ENCODE results near the gene PPP2R2B. TPM values are rescaled to one million over a fixed set of nuclear protein-coding genes. Genes with fewer than 3 reads are reported as not detected.

The PPP2R2B gene
- total and polyA plus RNA-seq, 2 donors (not counting 1 experiment from before 2014, with no cell fraction given) = 0.67 to 1.5 TPM

GRCh38 chr5:146902471-146902870, 23.9 kb upstream of the PPP2R2B start:
- Histone ChIP-seq H3K4me2 (ENCODE audit: extremely low read depth, insufficient read depth, low read length) (no peak overlapping the region), H3K36me3 (ENCODE audit: control insufficient read depth, insufficient read depth, low read length) (no peaks in the 10 kb centered on the region), H3K9ac (ENCODE audit: insufficient read depth, low read length) (no peak overlapping the region), H3K4me1 (ENCODE audit: control insufficient read depth, extremely low read depth, insufficient read depth, low read length) (no peaks in the 10 kb centered on the region), H4K20me1 (ENCODE audit: control insufficient read depth, extremely low read depth, insufficient read depth, low read length) (no peaks in the 10 kb centered on the region), H3K27me3 (ENCODE audit: control insufficient read depth, insufficient read depth, low read length) (no peaks in the 10 kb centered on the region), H3K9me3 (ENCODE audit: control insufficient read depth, insufficient read depth, low read depth, low read length) (no peaks in the 10 kb centered on the region), H2AFZ (ENCODE audit: low read length) (no peak overlapping the region), H3K79me2 (ENCODE audit: control insufficient read depth, insufficient read depth, low read length) (no peaks in the 10 kb centered on the region), H3K27ac (ENCODE audit: insufficient read depth, low read length) (no peak overlapping the region), H3K4me3 (replicated peaks in 1 of 4; ENCODE audit: control extremely low read depth in 1 of 4, insufficient read depth in 1 of 4, low read depth in 3 of 4, low read length in 4 of 4) (no peak overlapping the region)
- no peak for TF ChIP-seq EZH2 (IDR thresholded peaks at IDR 0.05; ENCODE audit: low read length, missing control alignments)
- no peak for TF ChIP-seq CTCF (conservative IDR thresholded peaks at IDR 0.05 in 1 of 2, IDR thresholded peaks at IDR 0.05 in 1 of 2; ENCODE audit: low read depth in 1 of 2, low read length in 2 of 2)
- DNase-seq (ENCODE audit: low read depth in 2 of 2) = no peak

- Histone ChIP-seq H3K9me3 (ENCODE audit: control insufficient read depth, insufficient read depth, low read depth, low read length) (no peaks in the 10 kb centered on the region), H3K4me3 (replicated peaks in 1 of 4; ENCODE audit: control extremely low read depth in 1 of 4, insufficient read depth in 1 of 4, low read depth in 3 of 4, low read length in 4 of 4) (no peak overlapping the region), H4K20me1 (ENCODE audit: control insufficient read depth, extremely low read depth, insufficient read depth, low read length) (no peaks in the 10 kb centered on the region), H3K79me2 (ENCODE audit: control insufficient read depth, insufficient read depth, low read length) (no peaks in the 10 kb centered on the region), H3K27ac (ENCODE audit: insufficient read depth, low read length) (no peak overlapping the region), H2AFZ (ENCODE audit: low read length) (no peak overlapping the region), H3K27me3 (ENCODE audit: control insufficient read depth, insufficient read depth, low read length) (no peaks in the 10 kb centered on the region), H3K36me3 (ENCODE audit: control insufficient read depth, insufficient read depth, low read length) (no peaks in the 10 kb centered on the region), H3K4me2 (ENCODE audit: extremely low read depth, insufficient read depth, low read length) (no peak overlapping the region), H3K4me1 (ENCODE audit: control insufficient read depth, extremely low read depth, insufficient read depth, low read length) (no peaks in the 10 kb centered on the region), H3K9ac (ENCODE audit: insufficient read depth, low read length) (no peak overlapping the region)
- TF ChIP-seq CTCF (conservative IDR thresholded peaks at IDR 0.05 in 1 of 2, IDR thresholded peaks at IDR 0.05 in 1 of 2; ENCODE audit: low read depth in 1 of 2, low read length in 2 of 2) (no peak), EZH2 (IDR thresholded peaks at IDR 0.05; ENCODE audit: low read length, missing control alignments) (no peak)
- no peak for DNase-seq (ENCODE audit: low read depth in 2 of 2)
Measured at GRCh38 chr5:146897061-146897460, 18.5 kb upstream of the PPP2R2B start.

GRCh38 chr5:146894753-146895521, 16.4 kb upstream of the PPP2R2B start:
- Histone ChIP-seq H3K27ac (ENCODE audit: insufficient read depth, low read length) (no peak overlapping the region), H3K4me3 (replicated peaks in 1 of 4; ENCODE audit: control extremely low read depth in 1 of 4, insufficient read depth in 1 of 4, low read depth in 3 of 4, low read length in 4 of 4) (no peak overlapping the region), H3K4me2 (ENCODE audit: extremely low read depth, insufficient read depth, low read length) (no peak overlapping the region), H4K20me1 (ENCODE audit: control insufficient read depth, extremely low read depth, insufficient read depth, low read length) (no peaks in the 10 kb centered on the region), H3K4me1 (ENCODE audit: control insufficient read depth, extremely low read depth, insufficient read depth, low read length) (no peaks in the 10 kb centered on the region), H3K79me2 (ENCODE audit: control insufficient read depth, insufficient read depth, low read length) (no peaks in the 10 kb centered on the region), H3K9me3 (ENCODE audit: control insufficient read depth, insufficient read depth, low read depth, low read length) (no peaks in the 10 kb centered on the region), H2AFZ (ENCODE audit: low read length) (no peak overlapping the region), H3K27me3 (ENCODE audit: control insufficient read depth, insufficient read depth, low read length) (no peaks in the 10 kb centered on the region), H3K36me3 (ENCODE audit: control insufficient read depth, insufficient read depth, low read length) (no peaks in the 10 kb centered on the region), H3K9ac (ENCODE audit: insufficient read depth, low read length) (no peak overlapping the region)
- TF ChIP-seq EZH2 (IDR thresholded peaks at IDR 0.05; ENCODE audit: low read length, missing control alignments) (no peak), CTCF (conservative IDR thresholded peaks at IDR 0.05 in 1 of 2, IDR thresholded peaks at IDR 0.05 in 1 of 2; ENCODE audit: low read depth in 1 of 2, low read length in 2 of 2) (no peak)
- DNase-seq (ENCODE audit: low read depth in 2 of 2) = peak in 1 of 2 donors; percentile 89

All from fibroblast of lung (primary cell).